ENCODE results near the gene CTAG2.

DNA sequence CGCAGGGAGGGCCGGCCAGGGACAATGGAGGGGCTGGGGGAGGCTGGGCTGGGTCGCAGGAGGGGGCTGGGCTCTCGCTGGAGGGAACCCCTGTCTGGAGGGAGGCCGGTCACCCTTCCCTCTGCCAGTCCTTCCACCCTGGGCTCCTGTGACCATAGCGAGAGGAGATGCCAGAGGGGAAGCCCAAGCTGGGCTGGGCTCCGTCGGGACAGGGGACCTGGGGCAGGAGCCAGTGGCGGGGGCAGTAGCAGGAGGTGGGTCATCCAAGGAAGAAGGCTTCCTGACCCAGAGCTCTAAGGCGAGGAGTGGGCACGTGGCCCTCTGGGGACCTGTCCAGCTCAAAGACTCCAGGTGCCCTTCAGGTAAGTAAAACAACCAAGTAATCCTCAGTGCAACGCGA is 51.2 kb downstream of the CTAG2 start:
- no peak for TF ChIP-seq FOXA1 (IDR thresholded peaks at IDR 0.05)
- TF ChIP-seq SUZ12 (IDR thresholded peaks at IDR 0.05), result no peak
